ENCODE results near the gene TUFT1. TPM values are rescaled to one million over a fixed set of nuclear protein-coding genes. Genes with fewer than 3 reads are reported as not detected.

The TUFT1 gene
- total and polyA plus RNA-seq, 2 donors (not counting 1 experiment from before 2014, with no cell fraction given), result 0.82 to 2.2 TPM

- WGBS (ENCODE audit: insufficient coverage), result 93% methylated on average over 9 of the region's 12 CpGs
- Histone ChIP-seq H3K4me2 (replicated peaks; ENCODE audit: low read depth, low read length, poor library complexity, severe bottlenecking) (no peak overlapping the region), H3K4me1 (ENCODE audit: control insufficient read depth in 2 of 2, insufficient read depth in 2 of 2, low read length in 2 of 2) (no peaks in the 10 kb centered on the region), H3K27ac (ENCODE audit: low read length in 2 of 2) (no peak overlapping the region), H2AFZ (ENCODE audit: insufficient read depth, low read depth, low read length, poor library complexity, severe bottlenecking) (no peak overlapping the region), H3K36me3 (replicated peaks in 1 of 2; ENCODE audit: control extremely low read depth in 1 of 2, control insufficient read depth in 1 of 2, extremely low read depth in 1 of 2, insufficient read depth in 2 of 2, low read length in 1 of 2) (no peaks in the 10 kb centered on the region), H3K9me3 (ENCODE audit: control extremely low read depth in 1 of 3, control insufficient read depth in 2 of 3, insufficient read depth in 1 of 3, low read length in 2 of 3) (no peaks in the 10 kb centered on the region), H4K20me1 (ENCODE audit: control insufficient read depth, insufficient read depth, low read length, poor library complexity, severe bottlenecking) (no peaks in the 10 kb centered on the region), H3K27me3 (replicated peaks in 1 of 4; ENCODE audit: control extremely low read depth in 1 of 4, control insufficient read depth in 3 of 4, insufficient read depth in 4 of 4, low read length in 3 of 4) (no peaks in the 10 kb centered on the region), H3K4me3 (ENCODE audit: control extremely low read depth in 1 of 5, extremely low read depth in 1 of 5, insufficient read depth in 1 of 5, low read depth in 2 of 5, low read length in 4 of 5) (no peak overlapping the region), H3K9ac (ENCODE audit: low read length) (no peak overlapping the region), H3K79me2 (ENCODE audit: control insufficient read depth, insufficient read depth, low read length) (no peaks in the 10 kb centered on the region)
- POLR2A ChIA-PET, result no interaction called here
- no peak overlapping the region for H3K4me3 Mint-ChIP-seq
- DNase-seq, result no peak
- no peaks in the 10 kb centered on the region for H3K9me3 Mint-ChIP-seq (ENCODE audit: insufficient read depth)
- H3K4me1 Mint-ChIP-seq, result no peaks in the 10 kb centered on the region
- CTCF ChIA-PET, result no interaction called here
- no peak overlapping the region for H3K27ac Mint-ChIP-seq
- intact Hi-C loops (cut with micrococcal nuclease), result no loop called here
- TF ChIP-seq EZH2 (IDR thresholded peaks at IDR 0.05; ENCODE audit: borderline replicate concordance, insufficient read depth, low read depth, low read length, poor library complexity, severe bottlenecking) (no peak), CTCF (IDR thresholded peaks at IDR 0.05) (no peak)
- H3K27me3 Mint-ChIP-seq, result no peaks in the 10 kb centered on the region
- ATAC-seq (ENCODE audit: low read depth), result no peak
Observed at GRCh38 chr1:151574575-151575529, 34.7 kb downstream of the TUFT1 start.

- H3K9ac ChIP-seq (ENCODE audit: low read length), result no peak overlapping the region
- H3K27ac ChIP-seq (ENCODE audit: low read length in 2 of 2), result no peak overlapping the region
- H3K4me1 ChIP-seq (ENCODE audit: control insufficient read depth in 2 of 2, insufficient read depth in 2 of 2, low read length in 2 of 2), result no peaks in the 10 kb centered on the region
- ATAC-seq (ENCODE audit: low read depth) (no peak), DNase-seq (no peak)
- no peaks in the 10 kb centered on the region for H3K4me1 Mint-ChIP-seq
- no CpG with 5 or more reads among the region's 2 CpGs for WGBS (ENCODE audit: insufficient coverage)
- CTCF ChIA-PET, result no interaction called here
- H3K4me3 ChIP-seq (ENCODE audit: control extremely low read depth in 1 of 5, extremely low read depth in 1 of 5, insufficient read depth in 1 of 5, low read depth in 2 of 5, low read length in 4 of 5), result no peak overlapping the region
- no peaks in the 10 kb centered on the region for H3K9me3 ChIP-seq (ENCODE audit: control extremely low read depth in 1 of 3, control insufficient read depth in 2 of 3, insufficient read depth in 1 of 3, low read length in 2 of 3)
- intact Hi-C loops (cut with micrococcal nuclease), result no loop called here
- no peaks in the 10 kb centered on the region for H4K20me1 ChIP-seq (ENCODE audit: control insufficient read depth, insufficient read depth, low read length, poor library complexity, severe bottlenecking)
- H3K36me3 ChIP-seq (replicated peaks in 1 of 2; ENCODE audit: control extremely low read depth in 1 of 2, control insufficient read depth in 1 of 2, extremely low read depth in 1 of 2, insufficient read depth in 2 of 2, low read length in 1 of 2), result no peaks in the 10 kb centered on the region
- no peaks in the 10 kb centered on the region for H3K27me3 ChIP-seq (replicated peaks in 1 of 4; ENCODE audit: control extremely low read depth in 1 of 4, control insufficient read depth in 3 of 4, insufficient read depth in 4 of 4, low read length in 3 of 4)
- H3K4me3 Mint-ChIP-seq, result no peak overlapping the region
- no peaks in the 10 kb centered on the region for H3K79me2 ChIP-seq (ENCODE audit: control insufficient read depth, insufficient read depth, low read length)
- no peaks in the 10 kb centered on the region for H3K9me3 Mint-ChIP-seq (ENCODE audit: insufficient read depth)
- H3K4me2 ChIP-seq (replicated peaks; ENCODE audit: low read depth, low read length, poor library complexity, severe bottlenecking), result no peak overlapping the region
- H3K27ac Mint-ChIP-seq, result no peak overlapping the region
- TF ChIP-seq CTCF (IDR thresholded peaks at IDR 0.05) (no peak), EZH2 (IDR thresholded peaks at IDR 0.05; ENCODE audit: borderline replicate concordance, insufficient read depth, low read depth, low read length, poor library complexity, severe bottlenecking) (no peak)
- H2AFZ ChIP-seq (ENCODE audit: insufficient read depth, low read depth, low read length, poor library complexity, severe bottlenecking), result no peak overlapping the region
- POLR2A ChIA-PET, result no interaction called here
- no peaks in the 10 kb centered on the region for H3K27me3 Mint-ChIP-seq
Observed at GRCh38 chr1:151577173-151577572, 37.1 kb downstream of the TUFT1 start.

Measured in B cell (primary cell).